Loucy (cell line): ENCODE results near the gene CA11.
A peak's percentile ranks its signal among the peaks of the same experiment; 100 is the strongest.

Experiments used
- H2AFZ ChIP-seq: fragments of 200-600 bp; sonication (generic); 2 replicates; pipeline ENCODE4 v1.6.0; 2016; ENCODE audit warnings: antibody characterized with exemption, mild to moderate bottlenecking, low read length, moderate library complexity
- H3F3A ChIP-seq: fragments of 200-600 bp; 2 replicates; pipeline ENCODE4 v1.6.0; 2016; ENCODE audit warnings: antibody characterized with exemption, low read depth, mild to moderate bottlenecking
- H3K27me3 ChIP-seq: fragments of 200-600 bp; sonication (generic); 2 replicates; pipeline ENCODE4 v1.6.1; 2014; ENCODE audit warnings: low read length, mild to moderate bottlenecking; ENCODE audit not compliant: insufficient read depth, poor library complexity, severe bottlenecking
- H3K36me3 ChIP-seq: fragments of 200-600 bp; sonication (generic); 2 replicates; pipeline ENCODE4 v1.6.1; 2016; ENCODE audit warnings: low read length; ENCODE audit not compliant: insufficient read depth
- H3K4me1 ChIP-seq: fragments of 200-600 bp; sonication (generic); 2 replicates; pipeline ENCODE4 v1.5.1; 2014; ENCODE audit warnings: low read length, mild to moderate bottlenecking; ENCODE audit not compliant: insufficient read depth, poor library complexity, severe bottlenecking
- H3K4me2 ChIP-seq: fragments of 200-600 bp; sonication (generic); 2 replicates; pipeline ENCODE4 v1.6.0; 2014; ENCODE audit warnings: antibody characterized with exemption, low read length, low read depth, mild to moderate bottlenecking; ENCODE audit not compliant: poor library complexity, severe bottlenecking
- H3K4me3 ChIP-seq: fragments of 200-600 bp; sonication (generic); 2 replicates; pipeline ENCODE4 v1.5.1; 2014; ENCODE audit warnings: low read length, mild to moderate bottlenecking, mixed read lengths; ENCODE audit not compliant: poor library complexity, severe bottlenecking
- H3K79me2 ChIP-seq: fragments of 200-600 bp; sonication (generic); 2 replicates; pipeline ENCODE4 v1.6.1; 2014; ENCODE audit warnings: low read length; ENCODE audit not compliant: insufficient read depth
- H3K9ac ChIP-seq: fragments of 200-600 bp; sonication (generic); 2 replicates; pipeline ENCODE4 v1.6.0; 2014; ENCODE audit warnings: mild to moderate bottlenecking, low read depth, low read length, moderate library complexity; ENCODE audit not compliant: poor library complexity, severe bottlenecking
- H3K9me2 ChIP-seq: fragments of 200-600 bp; sonication (generic); replicated peaks from 2 replicates; pipeline ENCODE4 v1.6.1; 2016; ENCODE audit warnings: low read depth, low read length, mixed read lengths
- H3K9me3 ChIP-seq: fragments of 200-600 bp; sonication (generic); 2 replicates; pipeline ENCODE4 v1.6.1; 2014; ENCODE audit warnings: mild to moderate bottlenecking, antibody characterized with exemption, low read length, low read depth; ENCODE audit not compliant: insufficient read depth
- H4K20me1 ChIP-seq: fragments of 200-600 bp; sonication (generic); 2 replicates; pipeline ENCODE4 v1.6.0; 2014; ENCODE audit warnings: antibody characterized with exemption, low read length, mild to moderate bottlenecking; ENCODE audit not compliant: insufficient read depth, poor library complexity, severe bottlenecking
- CTCF ChIP-seq: fragments of 200-600 bp; sonication (generic); conservative IDR thresholded peaks from 2 replicates; pipeline ENCODE4 v1.5.1; 2014; ENCODE audit warnings: mild to moderate bottlenecking, antibody characterized with exemption, low read length
- EZH2phosphoT487 ChIP-seq: fragments of 200-600 bp; IDR thresholded peaks from 2 replicates; pipeline ENCODE4 v1.6.1; 2018; ENCODE audit warnings: antibody characterized with exemption, mild to moderate bottlenecking, moderate library complexity, borderline replicate concordance

The CA11 gene

GRCh38 chr19:48588670-48589401 lies 57.2 kb downstream of the CA11 start:
- H3K4me3 ChIP-seq = peak overlapping the region; percentile 69
- H3K4me1 ChIP-seq = peaks cover 10% of the 10 kb centered on the region
- TF ChIP-seq CTCF = peak; percentile 96
- no peak for TF ChIP-seq EZH2phosphoT487
- H3F3A ChIP-seq = no peaks in the 10 kb centered on the region
- H3K4me2 ChIP-seq = peak overlapping the region; percentile 68
- H3K27me3 ChIP-seq = no peaks in the 10 kb centered on the region
- no peaks in the 10 kb centered on the region for H3K79me2 ChIP-seq
- H3K36me3 ChIP-seq = no peaks in the 10 kb centered on the region
- peak overlapping the region; percentile 39 for H3K9ac ChIP-seq
- no peaks in the 10 kb centered on the region for H3K9me2 ChIP-seq
- peak overlapping the region; percentile 98 for H2AFZ ChIP-seq
- H4K20me1 ChIP-seq = no peaks in the 10 kb centered on the region
- H3K9me3 ChIP-seq = no peaks in the 10 kb centered on the region
